T-helper 1 cell (primary cell): ENCODE results near the gene RPS19BP1.
"Not testable (repeated sequence)": the region's sequence is repeated elsewhere in the genome, so short reads cannot be mapped to it uniquely, and the experiment has no call there.

Source experiments
- DNase-seq, 5 donors: peaks; one replicate each; pipeline ENCODE4 v3.0.0-alpha.2; 2012 to 2020

The RPS19BP1 gene

GRCh38 chr22:39527481-39527961, 5.0 kb downstream of the RPS19BP1 start:
- DNase-seq: no peak

GRCh38 chr22:39526736-39527171, 5.8 kb downstream of the RPS19BP1 start:
- peak in 1 of 5 donors; percentile 45 for DNase-seq

GRCh38 chr22:39525658-39525975, 6.9 kb downstream of the RPS19BP1 start:
- DNase-seq: no peak

GRCh38 chr22:39524753-39525657, 7.5 kb downstream of the RPS19BP1 start:
- DNase-seq: no peak

- no peak for DNase-seq
These were observed 8.3 kb downstream of the RPS19BP1 start for GRCh38 chr22:39524089-39524752.

GRCh38 chr22:39522567-39523300, 9.8 kb downstream of the RPS19BP1 start:
- no peak for DNase-seq

GRCh38 chr22:39522091-39522490, 10.5 kb downstream of the RPS19BP1 start:
- not testable (repeated sequence) for DNase-seq

GRCh38 chr22:39521106-39521885, 11.3 kb downstream of the RPS19BP1 start:
- DNase-seq: not testable (repeated sequence)

- peak; percentile 76 to 95 (median 83) for DNase-seq
These were observed 12.1 kb downstream of the RPS19BP1 start, which contains the start of gene ATF4 for GRCh38 chr22:39520226-39521105. Gene ATF4 (plus strand): TSS chr22:39520562. CDS start chr22:39521446, 884 bp downstream.

- peak in 4 of 5 donors; percentile 92 to 99 (median 94) for DNase-seq
These were observed 12.8 kb downstream of the RPS19BP1 start for GRCh38 chr22:39519681-39520225.

GRCh38 chr22:39518996-39519680, 13.4 kb downstream of the RPS19BP1 start:
- DNase-seq: no peak

- no peak for DNase-seq
These were observed 14.3 kb downstream of the RPS19BP1 start for GRCh38 chr22:39518144-39518786.

- no peak for DNase-seq
These were observed 15.1 kb downstream of the RPS19BP1 start for GRCh38 chr22:39517470-39517869.

- no peak for DNase-seq
These were observed 17.1 kb downstream of the RPS19BP1 start for GRCh38 chr22:39515266-39516050.

- DNase-seq: peak in 1 of 5 donors; percentile 51
These were observed 18.1 kb downstream of the RPS19BP1 start for GRCh38 chr22:39514373-39514973.

- no peak for DNase-seq
These were observed 18.8 kb downstream of the RPS19BP1 start for GRCh38 chr22:39513791-39514190.

- no peak for DNase-seq
These were observed 20.5 kb downstream of the RPS19BP1 start for GRCh38 chr22:39512026-39512425.

- DNase-seq: no peak
These were observed 21.3 kb downstream of the RPS19BP1 start for GRCh38 chr22:39511226-39511625.
